Neural progenitor cell (in vitro differentiated cells): ENCODE data around the gene CCDC7. TPM values are rescaled to one million over a fixed set of nuclear protein-coding genes. Genes with fewer than 3 reads are reported as not detected.
"Not testable (repeated sequence)": the region's sequence is repeated elsewhere in the genome, so short reads cannot be mapped to it uniquely, and the experiment has no call there.

ENCODE experiments used
- DNase-seq: peaks from one replicate; pipeline ENCODE4 v3.0.0-alpha.2; 2016; ENCODE audit warnings: low spot score
- H2AFZ ChIP-seq: fragments of 200-600 bp; sonication (generic); replicated peaks from 2 replicates; pipeline ENCODE4 v1.6.1; 2016; ENCODE audit warnings: antibody characterized with exemption
- H3F3A ChIP-seq: fragments of 200-600 bp; sonication (generic); 2 replicates; pipeline ENCODE4 v1.6.1; 2016; ENCODE audit warnings: antibody characterized with exemption, low read depth
- H3K27ac ChIP-seq: fragments of 200-600 bp; sonication (generic); 2 replicates; pipeline ENCODE4 v1.5.1; 2016; ENCODE audit warnings: mild to moderate bottlenecking
- H3K27me3 ChIP-seq: fragments of 200-600 bp; sonication (generic); 2 replicates; pipeline ENCODE4 v1.6.1; 2016; ENCODE audit warnings: mild to moderate bottlenecking, moderate library complexity
- H3K36me3 ChIP-seq: fragments of 200-600 bp; sonication (generic); 2 replicates; pipeline ENCODE4 v1.5.1; 2016
- H3K4me1 ChIP-seq: fragments of 200-600 bp; sonication (generic); 2 replicates; pipeline ENCODE4 v1.6.1; 2016; ENCODE audit warnings: mixed run types
- H3K4me2 ChIP-seq: fragments of 200-600 bp; sonication (generic); 2 replicates; pipeline ENCODE4 v1.6.1; 2016
- H3K4me3 ChIP-seq: fragments of 200-600 bp; sonication (generic); 2 replicates; pipeline ENCODE4 v1.5.1; 2016
- H3K79me2 ChIP-seq: fragments of 200-600 bp; sonication (generic); 2 replicates; pipeline ENCODE4 v1.6.1; 2016; ENCODE audit warnings: low read depth
- H3K9ac ChIP-seq: fragments of 200-600 bp; sonication (generic); 2 replicates; pipeline ENCODE4 v1.6.1; 2016
- H3K9me3 ChIP-seq: fragments of 200-600 bp; sonication (generic); 2 replicates; pipeline ENCODE4 v1.5.1; 2016; ENCODE audit warnings: low read depth
- H4K20me1 ChIP-seq: fragments of 200-600 bp; sonication (generic); 2 replicates; pipeline ENCODE4 v1.6.1; 2016; ENCODE audit warnings: low read depth
- H3K27ac Mint-ChIP-seq: 3 replicates; pipeline ENCODE4 v1.8.0; 2021; ENCODE audit warnings: mixed read lengths
- H3K27me3 Mint-ChIP-seq: 2 replicates; pipeline ENCODE4 v1.8.0; 2022; ENCODE audit warnings: low read depth, mild to moderate bottlenecking, inconsistent platforms, moderate library complexity, mixed read lengths; ENCODE audit not compliant: insufficient read depth
- H3K36me3 Mint-ChIP-seq: 3 replicates; pipeline ENCODE4 v1.8.0; 2021; ENCODE audit warnings: mixed read lengths
- H3K4me1 Mint-ChIP-seq: 3 replicates; pipeline ENCODE4 v1.8.0; 2021; ENCODE audit warnings: mixed read lengths
- H3K4me3 Mint-ChIP-seq: 3 replicates; pipeline ENCODE4 v1.8.0; 2021; ENCODE audit warnings: mild to moderate bottlenecking, moderate library complexity, mixed read lengths
- H3K9me3 Mint-ChIP-seq: 3 replicates; pipeline ENCODE4 v1.8.0; 2020; ENCODE audit warnings: mixed read lengths
- CTCF ChIP-seq: fragments of 200-600 bp; sonication (generic); IDR thresholded peaks from 2 replicates; pipeline ENCODE4 v1.5.1; 2017; ENCODE audit warnings: antibody characterized with exemption, mild to moderate bottlenecking
- EZH2 ChIP-seq: fragments of 200-600 bp; sonication (generic); IDR thresholded peaks from 2 replicates; pipeline ENCODE4 v1.6.1; 2017; ENCODE audit warnings: antibody characterized with exemption, mild to moderate bottlenecking, moderate library complexity
- EZH2phosphoT487 ChIP-seq: fragments of 200-600 bp; sonication (generic); IDR thresholded peaks from 2 replicates; pipeline ENCODE4 v1.6.1; 2017; ENCODE audit warnings: antibody characterized with exemption
- total RNA-seq: library from RNA; depleted of rRNA; stranded (reverse); fragments of >200 nt; gene quantifications from 2 replicates; pipeline ENCODE4 v1.2.3, GENCODE V29; 2015; ENCODE audit warnings: low replicate concordance

The CCDC7 gene
- total RNA-seq, 1 donor from 2014 or later, result 6.9 TPM

- H3K27ac Mint-ChIP-seq, result no peak overlapping the region
- Histone ChIP-seq H3K27me3 (no peaks in the 10 kb centered on the region), H3K4me2 (no peak overlapping the region), H4K20me1 (no peaks in the 10 kb centered on the region), H3K9ac (no peak overlapping the region), H3K9me3 (no peaks in the 10 kb centered on the region), H3F3A (no peaks in the 10 kb centered on the region), H3K4me3 (no peak overlapping the region), H3K4me1 (no peaks in the 10 kb centered on the region), H3K27ac (no peak overlapping the region), H3K79me2 (no peaks in the 10 kb centered on the region), H3K36me3 (no peaks in the 10 kb centered on the region), H2AFZ (no peak overlapping the region)
- no peaks in the 10 kb centered on the region for H3K36me3 Mint-ChIP-seq
- no peaks in the 10 kb centered on the region for H3K27me3 Mint-ChIP-seq
- H3K9me3 Mint-ChIP-seq, result no peaks in the 10 kb centered on the region
- DNase-seq, result no peak
- TF ChIP-seq EZH2 (no peak), EZH2phosphoT487 (no peak), CTCF (no peak)
- no peak overlapping the region for H3K4me3 Mint-ChIP-seq
- H3K4me1 Mint-ChIP-seq, result no peaks in the 10 kb centered on the region
Observed at GRCh38 chr10:32582946-32583345, 137.0 kb downstream of the CCDC7 start.

- H3K27ac ChIP-seq, H3K4me1 Mint-ChIP-seq, H3K27me3 Mint-ChIP-seq, H3K9me3 ChIP-seq, H3K27ac Mint-ChIP-seq, H3K36me3 Mint-ChIP-seq, H3K79me2 ChIP-seq, H3K4me3 ChIP-seq, H3K27me3 ChIP-seq, H3K9ac ChIP-seq, H2AFZ ChIP-seq, H3K4me1 ChIP-seq, H3K4me2 ChIP-seq, H4K20me1 ChIP-seq, DNase-seq, H3K4me3 Mint-ChIP-seq, H3K36me3 ChIP-seq, H3F3A ChIP-seq: not testable (repeated sequence)
- peaks cover 27% of the 10 kb centered on the region for H3K9me3 Mint-ChIP-seq
Observed at GRCh38 chr10:32598022-32598421, 152.1 kb downstream of the CCDC7 start.

GRCh38 chr10:32600317-32600716 lies 154.4 kb downstream of the CCDC7 start:
- no peak overlapping the region for H3K9ac ChIP-seq
- H4K20me1 ChIP-seq, result no peaks in the 10 kb centered on the region
- H3F3A ChIP-seq, result no peaks in the 10 kb centered on the region
- H3K4me1 ChIP-seq, result no peaks in the 10 kb centered on the region
- Mint-ChIP-seq H3K4me3 (no peak overlapping the region), H3K36me3 (peaks cover 2% of the 10 kb centered on the region), H3K27me3 (peaks cover 2% of the 10 kb centered on the region), H3K9me3 (peaks cover 19% of the 10 kb centered on the region), H3K27ac (no peak overlapping the region), H3K4me1 (no peaks in the 10 kb centered on the region)
- no peak for TF ChIP-seq CTCF
- TF ChIP-seq EZH2phosphoT487, result no peak
- TF ChIP-seq EZH2, result no peak
- H3K27me3 ChIP-seq, result no peaks in the 10 kb centered on the region
- no peaks in the 10 kb centered on the region for H3K9me3 ChIP-seq
- DNase-seq, result no peak
- no peak overlapping the region for H3K27ac ChIP-seq
- H3K79me2 ChIP-seq, result no peaks in the 10 kb centered on the region
- no peak overlapping the region for H3K4me2 ChIP-seq
- H3K36me3 ChIP-seq, result no peaks in the 10 kb centered on the region
- H2AFZ ChIP-seq, result no peak overlapping the region
- no peak overlapping the region for H3K4me3 ChIP-seq

- DNase-seq, H3K4me2 ChIP-seq, H3K4me3 ChIP-seq, H3F3A ChIP-seq, H3K4me3 Mint-ChIP-seq, H3K27ac Mint-ChIP-seq, H3K79me2 ChIP-seq, H3K9me3 ChIP-seq, H2AFZ ChIP-seq, H3K27ac ChIP-seq, H3K36me3 Mint-ChIP-seq, H3K9ac ChIP-seq, H3K27me3 Mint-ChIP-seq, H3K4me1 ChIP-seq, H4K20me1 ChIP-seq, H3K36me3 ChIP-seq, H3K4me1 Mint-ChIP-seq, H3K27me3 ChIP-seq: not testable (repeated sequence)
- peaks cover 15% of the 10 kb centered on the region for H3K9me3 Mint-ChIP-seq
Observed at GRCh38 chr10:32601562-32601961, 155.6 kb downstream of the CCDC7 start.
